NB4 (cell line): ENCODE results near the gene ARVCF.

Experiments
- CTCF ChIP-seq: IDR thresholded peaks from one replicate; pipeline ENCODE4 v1.5.1; 2012; ENCODE audit warnings: low read depth, low read length
- POLR2A ChIP-seq: IDR thresholded peaks from 2 replicates; pipeline ENCODE4 v1.6.1; 2011; ENCODE audit warnings: mild to moderate bottlenecking; ENCODE audit not compliant: insufficient read length; ENCODE audit errors: extremely low read depth

GRCh38 chr22:20015971-20016733, 471 bp downstream of the ARVCF start:
- TF ChIP-seq CTCF = no peak
- TF ChIP-seq POLR2A = no peak
